K562 (cell line): ENCODE measurements around the gene CRYBB1.

ENCODE experiments used
- ELF1 ChIP-seq: fragments of 200-800 bp; sonication (Bioruptor generic); IDR thresholded peaks from 2 replicates; pipeline ENCODE4 v1.6.1; 2016; ENCODE audit warnings: missing genetic modification characterization, missing compliant biosample characterization
- LARP7 ChIP-seq: fragments of 450-650 bp; IDR thresholded peaks from 2 replicates; pipeline ENCODE4 v1.6.1; 2016
- MTF1 ChIP-seq: fragments of 250-450 bp; sonication (Bioruptor Pico); IDR thresholded peaks from 2 replicates; pipeline ENCODE4 v1.9.0; 2021; ENCODE audit warnings: moderate library complexity, mild to moderate bottlenecking, inconsistent platforms, borderline replicate concordance
- NBN ChIP-seq: fragments of 450-650 bp; IDR thresholded peaks from 2 replicates; pipeline ENCODE4 v1.6.1; 2016; ENCODE audit warnings: low read depth, mild to moderate bottlenecking
- POLR2AphosphoS5 ChIP-seq: IDR thresholded peaks from 2 replicates; pipeline ENCODE4 v1.6.1; 2011; ENCODE audit warnings: mild to moderate bottlenecking, low read depth, low read length, moderate library complexity; ENCODE audit not compliant: control insufficient read depth, insufficient read depth
- RBM39 ChIP-seq: fragments of 200-400 bp; formaldehyde crosslinking; optimal IDR thresholded peaks from 2 replicates; pipeline ENCODE3; 2018; ENCODE audit warnings: low read depth, low read length
- SP1 ChIP-seq: sonication (generic); formaldehyde crosslinking; IDR thresholded peaks from 2 replicates; pipeline ENCODE4 v1.8.1; 2022; ENCODE audit warnings: mild to moderate bottlenecking, missing genetic modification reagents
- ZNF316 ChIP-seq: fragments of 450-650 bp; IDR thresholded peaks from 2 replicates; pipeline ENCODE4 v1.6.1; 2016
- TF ChIP-seq, protein P1 (sequence below): fragments of 450-650 bp; formaldehyde crosslinking; IDR thresholded peaks from 2 replicates; pipeline ENCODE4 v1.4.0; 2020; ENCODE audit warnings: mild to moderate bottlenecking
- TF ChIP-seq, protein P2 (sequence below): fragments of 450-650 bp; formaldehyde crosslinking; IDR thresholded peaks from 2 replicates; pipeline ENCODE4 v1.4.0; 2020; ENCODE audit warnings: mild to moderate bottlenecking, moderate library complexity
- TF ChIP-seq, protein P3 (sequence below), 3 experiments: IDR thresholded peaks in 2 of 3; conservative IDR thresholded peaks in 1 of 3; 2 replicates each; pipeline ENCODE4 v1.5.1; 2011 to 2012; ENCODE audit warnings: low read length in 3 of 3, mild to moderate bottlenecking in 3 of 3, control low read depth in 2 of 3, improper control_type of control experiment in 1 of 3, inconsistent platforms in 1 of 3, low read depth in 1 of 3, mixed read lengths in 1 of 3, moderate library complexity in 1 of 3; ENCODE audit not compliant: insufficient read depth in 2 of 3

DNA sequence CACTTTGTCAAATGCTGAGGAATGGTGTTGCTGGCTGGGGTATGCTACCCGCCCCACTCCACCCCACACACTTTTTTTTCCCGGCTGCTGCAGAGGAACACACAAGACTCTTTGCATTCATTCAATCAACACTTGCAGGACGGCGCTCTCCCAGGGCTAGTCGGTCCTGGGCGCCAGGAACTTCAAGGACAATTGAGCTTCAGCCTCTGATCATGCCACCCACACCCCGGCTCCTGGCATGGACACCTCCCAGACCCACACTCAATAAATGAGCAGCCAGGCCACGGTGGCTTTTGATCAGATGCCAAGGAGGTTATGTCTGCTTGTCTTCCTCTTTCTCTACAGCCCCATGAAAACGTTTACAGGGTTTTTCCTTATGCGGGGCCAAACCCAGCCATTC, 47.7 kb downstream of the CRYBB1 start:
- TF ChIP-seq, protein P1, sequence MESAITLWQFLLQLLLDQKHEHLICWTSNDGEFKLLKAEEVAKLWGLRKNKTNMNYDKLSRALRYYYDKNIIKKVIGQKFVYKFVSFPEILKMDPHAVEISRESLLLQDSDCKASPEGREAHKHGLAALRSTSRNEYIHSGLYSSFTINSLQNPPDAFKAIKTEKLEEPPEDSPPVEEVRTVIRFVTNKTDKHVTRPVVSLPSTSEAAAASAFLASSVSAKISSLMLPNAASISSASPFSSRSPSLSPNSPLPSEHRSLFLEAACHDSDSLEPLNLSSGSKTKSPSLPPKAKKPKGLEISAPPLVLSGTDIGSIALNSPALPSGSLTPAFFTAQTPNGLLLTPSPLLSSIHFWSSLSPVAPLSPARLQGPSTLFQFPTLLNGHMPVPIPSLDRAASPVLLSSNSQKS (CRISPR knock-in tag): no peak
- no peak for TF ChIP-seq RBM39
- no peak for TF ChIP-seq LARP7
- no peak for TF ChIP-seq NBN
- TF ChIP-seq, protein P2, sequence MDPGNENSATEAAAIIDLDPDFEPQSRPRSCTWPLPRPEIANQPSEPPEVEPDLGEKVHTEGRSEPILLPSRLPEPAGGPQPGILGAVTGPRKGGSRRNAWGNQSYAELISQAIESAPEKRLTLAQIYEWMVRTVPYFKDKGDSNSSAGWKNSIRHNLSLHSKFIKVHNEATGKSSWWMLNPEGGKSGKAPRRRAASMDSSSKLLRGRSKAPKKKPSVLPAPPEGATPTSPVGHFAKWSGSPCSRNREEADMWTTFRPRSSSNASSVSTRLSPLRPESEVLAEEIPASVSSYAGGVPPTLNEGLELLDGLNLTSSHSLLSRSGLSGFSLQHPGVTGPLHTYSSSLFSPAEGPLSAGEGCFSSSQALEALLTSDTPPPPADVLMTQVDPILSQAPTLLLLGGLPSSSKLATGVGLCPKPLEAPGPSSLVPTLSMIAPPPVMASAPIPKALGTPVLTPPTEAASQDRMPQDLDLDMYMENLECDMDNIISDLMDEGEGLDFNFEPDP (CRISPR knock-in tag): no peak
- TF ChIP-seq SP1 (CRISPR knock-in tag): no peak
- TF ChIP-seq, protein P3, sequence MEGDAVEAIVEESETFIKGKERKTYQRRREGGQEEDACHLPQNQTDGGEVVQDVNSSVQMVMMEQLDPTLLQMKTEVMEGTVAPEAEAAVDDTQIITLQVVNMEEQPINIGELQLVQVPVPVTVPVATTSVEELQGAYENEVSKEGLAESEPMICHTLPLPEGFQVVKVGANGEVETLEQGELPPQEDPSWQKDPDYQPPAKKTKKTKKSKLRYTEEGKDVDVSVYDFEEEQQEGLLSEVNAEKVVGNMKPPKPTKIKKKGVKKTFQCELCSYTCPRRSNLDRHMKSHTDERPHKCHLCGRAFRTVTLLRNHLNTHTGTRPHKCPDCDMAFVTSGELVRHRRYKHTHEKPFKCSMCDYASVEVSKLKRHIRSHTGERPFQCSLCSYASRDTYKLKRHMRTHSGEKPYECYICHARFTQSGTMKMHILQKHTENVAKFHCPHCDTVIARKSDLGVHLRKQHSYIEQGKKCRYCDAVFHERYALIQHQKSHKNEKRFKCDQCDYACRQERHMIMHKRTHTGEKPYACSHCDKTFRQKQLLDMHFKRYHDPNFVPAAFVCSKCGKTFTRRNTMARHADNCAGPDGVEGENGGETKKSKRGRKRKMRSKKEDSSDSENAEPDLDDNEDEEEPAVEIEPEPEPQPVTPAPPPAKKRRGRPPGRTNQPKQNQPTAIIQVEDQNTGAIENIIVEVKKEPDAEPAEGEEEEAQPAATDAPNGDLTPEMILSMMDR (IDR thresholded peaks at IDR 0.05 in 2 of 3, conservative IDR thresholded peaks at IDR 0.05 in 1 of 3; ENCODE audit: insufficient read depth in 2 of 3, low read depth in 1 of 3, low read length in 3 of 3): no peak
- TF ChIP-seq ZNF316: no peak
- TF ChIP-seq MTF1 (CRISPR knock-in tag): no peak
- no peak for TF ChIP-seq POLR2AphosphoS5
- no peak for TF ChIP-seq ELF1 (tag)
